Activated B cell treated with CpG ODN at 0.5 μM for 24 hours (primary cell): ENCODE results near the gene WDR38. TPM values are rescaled to one million over a fixed set of nuclear protein-coding genes. Genes with fewer than 3 reads are reported as not detected.

Experiments
- ATAC-seq: fragments of 200-7000 bp; cut with Tn5 transposase; one replicate; pipeline ENCODE4 v1.10.0; 2021; ENCODE audit warnings: low read depth, mild to moderate bottlenecking, moderate library complexity
- CTCF ChIA-PET: fragments of 350-600 bp; sonication (Branson Sonifier 250); formaldehyde crosslinking; loops from one replicate; lab custom pipeline; 2021; ENCODE audit warnings: antibody characterized with exemption; lab: Charles Lee
- POLR2A ChIA-PET: fragments of 350-600 bp; sonication (Branson Sonifier 250); formaldehyde crosslinking; loops from one replicate; lab custom pipeline; 2021; ENCODE audit warnings: antibody characterized with exemption; lab: Charles Lee
- DNase-seq: peaks from one replicate; pipeline ENCODE4 v3.0.0; 2022
- H3K27ac Mint-ChIP-seq: one replicate; pipeline ENCODE4 v1.8.0; 2020; ENCODE audit warnings: mixed read lengths
- H3K27me3 Mint-ChIP-seq: one replicate; pipeline ENCODE4 v1.8.0; 2021; ENCODE audit warnings: mixed read lengths
- H3K36me3 Mint-ChIP-seq: one replicate; pipeline ENCODE4 v1.8.0; 2021; ENCODE audit warnings: low read depth, mixed read lengths
- H3K4me1 Mint-ChIP-seq: one replicate; pipeline ENCODE4 v1.8.0; 2021; ENCODE audit warnings: mixed read lengths
- H3K4me3 Mint-ChIP-seq: one replicate; pipeline ENCODE4 v1.8.0; 2020; ENCODE audit warnings: mild to moderate bottlenecking, mixed read lengths
- H3K9me3 Mint-ChIP-seq: one replicate; pipeline ENCODE4 v1.8.0; 2020; ENCODE audit warnings: mixed read lengths
- CTCF ChIP-seq: fragments of 200-600 bp; IDR thresholded peaks from one replicate; pipeline ENCODE4 v1.8.0; 2022; ENCODE audit warnings: antibody characterized with exemption, mild to moderate bottlenecking
- intact Hi-C: fragments of 100-400 bp; cut with micrococcal nuclease; formaldehyde crosslinking; loops from one replicate; pipeline ENCODE4 v1.15.1; 2024
- total RNA-seq: library from RNA; stranded (reverse); gene quantifications from 2 replicates; pipeline ENCODE4 v1.2.3, GENCODE V29; 2022

The WDR38 gene
- total RNA-seq, 1 donor from 2014 or later, result not detected

GRCh38 chr9:124853605-124854143 is 414 bp downstream of the WDR38 start:
- TF ChIP-seq CTCF, result no peak
- Mint-ChIP-seq H3K36me3 (peaks cover 22% of the 10 kb centered on the region), H3K27me3 (no peaks in the 10 kb centered on the region), H3K9me3 (no peaks in the 10 kb centered on the region), H3K27ac (no peak overlapping the region), H3K4me3 (peak overlapping the region; percentile 81), H3K4me1 (peaks cover 15% of the 10 kb centered on the region)
- DNase-seq (no peak), ATAC-seq (no peak)
- CTCF ChIA-PET, result interaction anchor here (0.7 to 12.7 kb wide), 13 partner anchors 9 to 290 kb away, joined by 3 to 216 read pairs (median 7); partner anchors contain the start of genes ARPC5L, NR6A1, OLFML2A and RPL35
- intact Hi-C loops, result loop anchor here (1.0 to 5.0 kb wide), 8 partner anchors 9 to 519 kb away; partner anchors contain the start of genes ARPC5L and SCAI
- POLR2A ChIA-PET, result interaction anchor here (0.7 to 2.9 kb wide), 5 partner anchors 8 to 388 kb away, joined by 3 to 18 read pairs (median 6); partner anchors contain the start of genes ARPC5L, HSPA5, NR6A1 and RPL35

GRCh38 chr9:124854161-124854560 is 901 bp downstream of the WDR38 start:
- Mint-ChIP-seq H3K27me3 (no peaks in the 10 kb centered on the region), H3K9me3 (no peaks in the 10 kb centered on the region), H3K4me1 (peaks cover 20% of the 10 kb centered on the region), H3K27ac (no peak overlapping the region), H3K36me3 (peaks cover 27% of the 10 kb centered on the region), H3K4me3 (no peak overlapping the region)
- ChIA-PET CTCF (interaction anchor here (1.3 to 12.7 kb wide), 9 partner anchors 8 to 289 kb away, joined by 3 to 216 read pairs (median 8); partner anchors contain the start of genes ARPC5L, NR6A1, OLFML2A and RPL35), POLR2A (interaction anchor here (1.3 to 1.6 kb wide), 3 partner anchors 16 to 83 kb away, joined by 5 to 8 read pairs (median 6); partner anchors contain the start of gene NR6A1)
- ATAC-seq (no peak), DNase-seq (no peak)
- intact Hi-C loops, result loop anchor here (5.0 kb wide), 1 partner anchor 518 kb away; no protein-coding TSS in a partner anchor
- TF ChIP-seq CTCF, result no peak

- no peak overlapping the region for H3K4me3 Mint-ChIP-seq
Measured at GRCh38 chr9:124854822-124855221, 1.6 kb downstream of the WDR38 start.

GRCh38 chr9:124855566-124855943 is 2.3 kb downstream of the WDR38 start:
- Mint-ChIP-seq H3K4me1 (peaks cover 33% of the 10 kb centered on the region), H3K27me3 (no peaks in the 10 kb centered on the region), H3K9me3 (no peaks in the 10 kb centered on the region), H3K4me3 (no peak overlapping the region), H3K36me3 (peaks cover 41% of the 10 kb centered on the region), H3K27ac (no peak overlapping the region)
- CTCF ChIA-PET, result interaction anchor here (5.0 to 12.7 kb wide), 2 partner anchors 37 to 82 kb away, joined by 29 to 216 read pairs; partner anchors contain the start of genes NR6A1 and OLFML2A
- no peak for DNase-seq
- intact Hi-C loops, result no loop called here
- ATAC-seq, result no peak
- POLR2A ChIA-PET, result interaction anchor here (0.7 to 2.1 kb wide), 4 partner anchors 12 to 91 kb away, joined by 3 to 6 read pairs (median 4); partner anchors contain the start of gene NR6A1
- TF ChIP-seq CTCF, result no peak

More at GRCh38 chr9:124854822-124855221, 1.6 kb downstream of the WDR38 start:
- no peak for TF ChIP-seq CTCF
- Mint-ChIP-seq H3K27me3 (no peaks in the 10 kb centered on the region), H3K4me1 (peaks cover 25% of the 10 kb centered on the region), H3K36me3 (peaks cover 34% of the 10 kb centered on the region), H3K9me3 (no peaks in the 10 kb centered on the region), H3K27ac (peak overlapping the region; percentile 38)
- ATAC-seq, result no peak
- intact Hi-C loops, result loop anchor here (5.0 kb wide), 1 partner anchor 517 kb away; no protein-coding TSS in a partner anchor
- CTCF ChIA-PET, result interaction anchor here (3.2 to 12.7 kb wide), 3 partner anchors 37 to 82 kb away, joined by 17 to 216 read pairs (median 29); partner anchors contain the start of genes NR6A1 and OLFML2A
- POLR2A ChIA-PET, result interaction anchor here (0.6 to 2.1 kb wide), 3 partner anchors 13 to 345 kb away, joined by 3 to 5 read pairs (median 4); partner anchors contain the start of gene RABEPK
- no peak for DNase-seq
